ENCODE data around the gene ACACB.
A peak's percentile ranks its signal among the peaks of the same experiment; 100 is the strongest.

ACACB gene

DNA sequence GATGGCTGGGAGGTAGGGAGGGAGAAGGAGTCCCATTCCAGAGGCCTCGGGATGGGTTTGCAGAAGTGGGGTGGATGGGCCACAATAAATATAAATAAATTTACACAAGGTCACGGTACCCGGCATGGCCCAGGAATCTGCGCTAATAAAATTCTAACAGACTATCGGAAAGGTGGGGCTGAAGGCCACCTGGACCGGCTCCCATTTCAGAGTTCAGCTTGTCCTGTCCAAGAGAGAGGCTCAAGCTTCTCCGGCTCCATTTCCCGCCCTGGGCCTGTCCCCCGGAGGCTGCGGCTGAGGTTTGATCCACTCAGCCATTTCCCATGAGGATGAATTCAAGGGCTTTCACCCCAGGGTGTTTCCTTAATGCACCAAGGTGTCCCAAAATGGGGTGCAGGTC, 162.5 kb downstream of the ACACB start:
- TF ChIP-seq, protein P1, sequence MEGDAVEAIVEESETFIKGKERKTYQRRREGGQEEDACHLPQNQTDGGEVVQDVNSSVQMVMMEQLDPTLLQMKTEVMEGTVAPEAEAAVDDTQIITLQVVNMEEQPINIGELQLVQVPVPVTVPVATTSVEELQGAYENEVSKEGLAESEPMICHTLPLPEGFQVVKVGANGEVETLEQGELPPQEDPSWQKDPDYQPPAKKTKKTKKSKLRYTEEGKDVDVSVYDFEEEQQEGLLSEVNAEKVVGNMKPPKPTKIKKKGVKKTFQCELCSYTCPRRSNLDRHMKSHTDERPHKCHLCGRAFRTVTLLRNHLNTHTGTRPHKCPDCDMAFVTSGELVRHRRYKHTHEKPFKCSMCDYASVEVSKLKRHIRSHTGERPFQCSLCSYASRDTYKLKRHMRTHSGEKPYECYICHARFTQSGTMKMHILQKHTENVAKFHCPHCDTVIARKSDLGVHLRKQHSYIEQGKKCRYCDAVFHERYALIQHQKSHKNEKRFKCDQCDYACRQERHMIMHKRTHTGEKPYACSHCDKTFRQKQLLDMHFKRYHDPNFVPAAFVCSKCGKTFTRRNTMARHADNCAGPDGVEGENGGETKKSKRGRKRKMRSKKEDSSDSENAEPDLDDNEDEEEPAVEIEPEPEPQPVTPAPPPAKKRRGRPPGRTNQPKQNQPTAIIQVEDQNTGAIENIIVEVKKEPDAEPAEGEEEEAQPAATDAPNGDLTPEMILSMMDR (IDR thresholded peaks at IDR 0.05; ENCODE audit: low read depth, low read length): no peak
- DNase-seq: no peak
- H3K36me3 ChIP-seq: no peaks in the 10 kb centered on the region
- H3K27me3 ChIP-seq: no peaks in the 10 kb centered on the region
- H3K4me3 ChIP-seq (ENCODE audit: low read depth, low read length): no peak overlapping the region
- H3K4me1 ChIP-seq: peaks cover 6% of the 10 kb centered on the region
- H3K9me3 ChIP-seq: no peaks in the 10 kb centered on the region

DNA sequence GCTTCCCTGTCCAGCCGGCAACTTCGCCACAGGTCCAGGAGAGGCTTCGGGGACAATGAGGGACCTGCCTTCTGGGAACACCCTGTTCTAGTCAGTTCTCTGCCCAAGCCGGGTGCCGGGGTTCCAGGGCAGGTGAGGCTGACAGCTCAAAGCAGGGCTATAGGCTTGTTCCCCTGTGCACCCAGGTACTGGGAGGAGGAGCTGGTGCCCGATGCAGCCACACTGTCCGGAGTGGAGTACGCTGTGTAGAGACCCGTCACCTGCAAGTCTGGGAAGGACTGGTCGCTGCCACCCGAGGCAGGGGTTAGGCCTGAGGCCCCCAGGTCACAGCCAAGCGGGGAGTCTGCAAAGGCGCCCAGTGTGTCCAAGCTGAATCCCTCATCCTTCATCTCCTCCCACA, 163.1 kb downstream of the ACACB start:
- H3K4me1 ChIP-seq: peaks cover 6% of the 10 kb centered on the region
- no peak overlapping the region for H3K4me3 ChIP-seq (ENCODE audit: low read depth, low read length)
- TF ChIP-seq, protein P1 (IDR thresholded peaks at IDR 0.05; ENCODE audit: low read depth, low read length): no peak
- no peaks in the 10 kb centered on the region for H3K9me3 ChIP-seq
- no peaks in the 10 kb centered on the region for H3K36me3 ChIP-seq
- DNase-seq: no peak
- no peaks in the 10 kb centered on the region for H3K27me3 ChIP-seq

DNA sequence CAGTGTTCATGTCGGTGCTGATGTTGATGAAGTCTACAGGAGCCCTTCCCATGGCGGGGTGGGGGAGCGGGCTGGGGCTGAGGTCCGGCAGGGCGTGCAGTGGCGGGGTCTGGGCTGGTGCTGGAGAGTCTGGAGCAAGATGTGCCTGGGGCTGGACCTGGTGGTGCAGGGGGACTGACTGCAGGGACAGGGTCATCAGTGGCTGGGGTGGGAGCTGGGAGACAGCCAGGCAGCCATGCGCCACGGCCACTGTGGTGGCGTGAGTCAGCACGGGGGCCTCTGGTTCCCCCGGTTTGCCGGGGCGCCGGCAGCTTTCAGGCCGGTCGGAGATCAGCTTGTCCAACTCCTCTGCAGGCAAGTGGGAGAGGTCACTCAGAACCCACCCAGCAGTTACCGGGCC, 165.1 kb downstream of the ACACB start:
- H3K4me1 ChIP-seq: peaks cover 6% of the 10 kb centered on the region

DNA sequence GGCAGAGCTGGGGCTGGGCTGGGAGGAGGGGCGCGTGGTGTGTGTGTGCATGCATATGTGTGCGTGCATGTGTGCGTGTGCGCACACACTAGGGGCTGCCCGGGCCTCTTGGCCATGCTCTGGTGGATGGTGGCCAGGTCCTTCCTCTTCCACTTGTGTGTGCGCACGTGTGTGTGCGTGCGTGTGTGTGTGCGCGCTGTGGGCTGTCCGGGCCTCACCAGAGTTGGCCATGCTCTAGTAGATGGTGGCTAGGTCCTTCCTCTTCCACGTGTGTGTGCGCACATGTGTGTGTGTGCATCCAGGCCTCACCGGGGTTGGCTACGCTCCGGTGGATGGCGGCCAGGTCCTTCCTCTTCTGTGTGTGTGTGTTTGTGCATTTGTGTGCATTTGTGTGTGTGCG, 168.0 kb downstream of the ACACB start:
- Histone ChIP-seq H3K4me3 (ENCODE audit: low read depth, low read length) (no peak overlapping the region), H3K9me3 (no peaks in the 10 kb centered on the region), H3K4me1 (no peaks in the 10 kb centered on the region), H3K27me3 (no peaks in the 10 kb centered on the region), H3K36me3 (no peaks in the 10 kb centered on the region)
- DNase-seq: no peak
- TF ChIP-seq, protein P1 (IDR thresholded peaks at IDR 0.05; ENCODE audit: low read depth, low read length): no peak

More for the DNA sequence above, 165.1 kb downstream of the ACACB start:
- H3K27me3 ChIP-seq: no peaks in the 10 kb centered on the region
- no peak for DNase-seq
- no peak overlapping the region for H3K4me3 ChIP-seq (ENCODE audit: low read depth, low read length)
- H3K36me3 ChIP-seq: no peaks in the 10 kb centered on the region
- no peaks in the 10 kb centered on the region for H3K9me3 ChIP-seq
- TF ChIP-seq, protein P1 (IDR thresholded peaks at IDR 0.05; ENCODE audit: low read depth, low read length): no peak

DNA sequence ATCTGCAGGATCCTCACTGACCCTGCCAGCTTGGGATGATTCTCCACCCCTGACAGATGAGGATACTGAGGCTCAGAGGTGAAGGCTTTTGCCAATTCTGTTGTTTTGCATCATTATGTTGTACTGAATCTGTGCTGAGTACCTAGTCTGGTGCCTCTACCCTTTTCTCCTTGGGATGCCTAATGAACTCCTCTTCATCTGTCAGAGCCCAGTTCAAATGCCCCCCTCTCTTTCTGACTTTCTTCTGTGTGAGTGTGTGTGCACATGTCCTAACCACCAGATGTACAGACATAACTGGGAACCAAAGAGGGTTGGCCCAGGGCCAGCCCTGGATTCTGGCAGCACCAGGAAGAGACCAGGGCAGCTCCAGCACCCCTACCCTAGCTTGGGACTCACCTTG, 169.9 kb downstream of the ACACB start:
- H3K9me3 ChIP-seq: no peaks in the 10 kb centered on the region
- no peak overlapping the region for H3K4me3 ChIP-seq (ENCODE audit: low read depth, low read length)
- H3K4me1 ChIP-seq: no peaks in the 10 kb centered on the region
- TF ChIP-seq, protein P1 (IDR thresholded peaks at IDR 0.05; ENCODE audit: low read depth, low read length): no peak
- H3K27me3 ChIP-seq: no peaks in the 10 kb centered on the region
- H3K36me3 ChIP-seq: no peaks in the 10 kb centered on the region
- peak; percentile 55 for DNase-seq

DNA sequence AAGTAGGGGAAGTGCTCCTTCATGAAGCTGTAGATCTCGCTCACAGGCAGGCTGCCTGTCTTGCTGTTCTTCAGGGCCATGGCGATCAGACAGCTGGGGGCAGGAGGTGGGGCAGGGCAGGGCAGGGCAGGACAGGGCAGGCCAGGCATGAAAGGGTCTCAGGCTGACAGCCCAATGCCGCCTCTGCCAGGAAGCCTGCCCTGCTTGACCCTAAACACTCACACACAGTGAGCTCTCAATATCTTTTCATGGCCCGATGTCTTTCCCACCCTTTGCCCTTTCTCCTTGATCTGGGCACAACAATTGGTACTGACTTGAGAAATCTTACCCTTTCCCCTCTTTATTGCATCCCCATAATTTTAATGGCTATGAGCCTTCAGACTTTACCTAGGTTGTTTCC, 170.3 kb downstream of the ACACB start:
- Histone ChIP-seq H3K27me3 (no peaks in the 10 kb centered on the region), H3K4me3 (ENCODE audit: low read depth, low read length) (no peak overlapping the region), H3K9me3 (no peaks in the 10 kb centered on the region), H3K4me1 (no peaks in the 10 kb centered on the region; the same call in 1 of the 2 replicates), H3K36me3 (no peaks in the 10 kb centered on the region)
- TF ChIP-seq, protein P1 (IDR thresholded peaks at IDR 0.05; ENCODE audit: low read depth, low read length): no peak
- DNase-seq: no peak

Measured in BE2C (cell line).